HepG2 (cell line): ENCODE results near the gene GGTLC2. TPM values are rescaled to one million over a fixed set of nuclear protein-coding genes. Genes with fewer than 3 reads are reported as not detected.
"Not testable (repeated sequence)": the region's sequence is repeated elsewhere in the genome, so short reads cannot be mapped to it uniquely, and the experiment has no call there.

Source experiments
- ATAC-seq: fragments of 200-7000 bp; cut with Tn5 transposase; 3 replicates; pipeline ENCODE4 v1.9.1; 2020; ENCODE audit warnings: mild to moderate bottlenecking, moderate library complexity
- Bru-seq: library from RNA; stranded (reverse); fragments of 400-500 nt; gene quantifications from one replicate; lab custom pipeline; 2021; lab: Mats Ljungman, UMichigan
- BruChase-seq, 2 experiments: library from RNA; stranded (reverse); fragments of 400-500 nt; gene quantifications; one replicate each; lab custom pipeline; 2021; lab: Mats Ljungman, UMichigan
- BruUV-seq: library from RNA; stranded (reverse); fragments of 400-500 nt; replicated peaks from 2 replicates; lab custom pipeline; 2021; lab: Mats Ljungman, UMichigan
- CTCF ChIA-PET: fragments of 300-600 bp; formaldehyde crosslinking; extraction: SDS; loops from one replicate; lab custom pipeline; 2021; ENCODE audit warnings: low total read pairs, inconsistent platforms, low intra/inter-chr PET ratio; lab: Yijun Ruan, JAX
- POLR2A ChIA-PET: fragments of 350-600 bp; sonication (Branson Sonifier 250); formaldehyde crosslinking; loops from one replicate; lab custom pipeline; 2020; ENCODE audit warnings: antibody characterized with exemption, inconsistent platforms; lab: Yijun Ruan, JAX
- DNase-seq: peaks from one replicate; pipeline ENCODE4 v3.0.0-alpha.2; 2015; ENCODE audit warnings: low spot score
- FAIRE-seq: peaks from 3 replicates; lab custom pipeline; 2011; peaks lifted over from hg19 to GRCh38; lab: Jason Lieb, UNC
- H2AFZ ChIP-seq: one replicate; pipeline ENCODE4 v1.6.1; 2011; ENCODE audit warnings: low read length, inconsistent platforms
- H3K27ac ChIP-seq: fragments of 300-600 bp; 3 replicates; pipeline ENCODE4 v1.8.0; 2011; ENCODE audit warnings: mixed run types, mild to moderate bottlenecking, mixed read lengths, low read length, inconsistent platforms; ENCODE audit not compliant: insufficient read depth; ENCODE audit errors: extremely low read length
- H3K27me3 ChIP-seq, 2 experiments: fragments of 200-600 bp in 1 of 2; 2 replicates in 1 of 2; 3 replicates in 1 of 2; pipeline versions ENCODE4 v1.6.0 to v1.8.0; 2011; ENCODE audit warnings: low read length in 2 of 2, mild to moderate bottlenecking in 2 of 2, moderate library complexity in 2 of 2, inconsistent platforms in 1 of 2; ENCODE audit not compliant: insufficient read depth in 2 of 2, control insufficient read depth in 1 of 2
- H3K36me3 ChIP-seq, 2 experiments: fragments of 200-600 bp in 1 of 2; replicated peaks in 1 of 2; 2 replicates in 1 of 2; 3 replicates in 1 of 2; pipeline versions ENCODE4 v1.5.1 to v1.8.0; 2011; ENCODE audit warnings: low read length in 2 of 2, inconsistent platforms in 1 of 2; ENCODE audit not compliant: insufficient read depth in 2 of 2, control insufficient read depth in 1 of 2
- H3K4me1 ChIP-seq: 2 replicates; pipeline ENCODE4 v1.5.1; 2012; ENCODE audit warnings: low read length, inconsistent platforms; ENCODE audit not compliant: insufficient read depth
- H3K4me2 ChIP-seq: 2 replicates; pipeline ENCODE4 v1.6.0; 2011; ENCODE audit warnings: low read depth, low read length, inconsistent platforms
- H3K4me3 ChIP-seq, 3 experiments: fragments of 200-600 bp in 1 of 3; sonication (generic), shearing (Covaris generic) in 1 of 3; replicated peaks in 1 of 3; 2 replicates each; pipeline ENCODE4 v1.5.1; 2011 to 2016; ENCODE audit warnings: low read length in 3 of 3, inconsistent platforms in 2 of 3, low read depth in 2 of 3, mild to moderate bottlenecking in 2 of 3, control low read depth in 1 of 3, mixed read lengths in 1 of 3; ENCODE audit not compliant: insufficient read depth in 1 of 3
- H3K79me2 ChIP-seq: one replicate; pipeline ENCODE4 v1.6.1; 2011; ENCODE audit warnings: low read length, inconsistent platforms; ENCODE audit not compliant: insufficient read depth
- H3K9ac ChIP-seq: 2 replicates; pipeline ENCODE4 v1.6.0; 2011; ENCODE audit warnings: mild to moderate bottlenecking, low read depth, low read length, inconsistent platforms; ENCODE audit not compliant: insufficient read depth
- H3K9me3 ChIP-seq: 2 replicates; pipeline ENCODE4 v1.5.1; 2012; ENCODE audit warnings: mild to moderate bottlenecking, low read length
- H4K20me1 ChIP-seq: 2 replicates; pipeline ENCODE4 v1.6.0; 2011; ENCODE audit warnings: inconsistent platforms, mild to moderate bottlenecking, low read length, moderate library complexity; ENCODE audit not compliant: insufficient read depth
- IKZF1 ChIP-seq: fragments of 450-650 bp; IDR thresholded peaks from 2 replicates; pipeline ENCODE4 v1.7.1; 2016
- JARID2 ChIP-seq: sonication (generic); formaldehyde crosslinking; IDR thresholded peaks from 2 replicates; pipeline ENCODE4 v1.8.1; 2023; ENCODE audit warnings: missing genetic modification reagents, inconsistent platforms; ENCODE audit not compliant: insufficient replicate concordance
- MNT ChIP-seq: fragments of 450-650 bp; IDR thresholded peaks from 2 replicates; pipeline ENCODE4 v1.6.1; 2016
- POLR2AphosphoS2 ChIP-seq: IDR thresholded peaks from 2 replicates; pipeline ENCODE4 v1.6.1; 2011; ENCODE audit warnings: low read depth, low read length, improper control_type of control experiment
- TAF1 ChIP-seq: sonication (generic); formaldehyde crosslinking; IDR thresholded peaks from 2 replicates; pipeline ENCODE4 v1.4.0; 2020; ENCODE audit warnings: missing genetic modification reagents
- THYN1 ChIP-seq: sonication (generic); formaldehyde crosslinking; IDR thresholded peaks from 2 replicates; pipeline ENCODE4 v1.8.1; 2023; ENCODE audit warnings: low read depth, mild to moderate bottlenecking, moderate library complexity, missing genetic modification reagents, borderline replicate concordance
- ZFP36L1 ChIP-seq: sonication (generic); formaldehyde crosslinking; IDR thresholded peaks from 2 replicates; pipeline ENCODE4 v1.8.0; 2022; ENCODE audit warnings: mild to moderate bottlenecking, missing genetic modification reagents, moderate library complexity
- ZFP82 ChIP-seq: sonication (generic); formaldehyde crosslinking; IDR thresholded peaks from 2 replicates; pipeline ENCODE4 v1.5.1; 2020; ENCODE audit warnings: mild to moderate bottlenecking, missing genetic modification reagents, borderline replicate concordance
- WGBS: methylation state at CpG from one replicate; pipeline ENCODE4 v1.1.6; 2017; ENCODE audit warnings: low lambda C conversion rate; 5-methylcytosine and 5-hydroxymethylcytosine counted together
- in situ Hi-C: cut with HindIII; loops from 2 replicates; pipeline ENCODE4 v1.10.0; 2017; ENCODE audit warnings: low pct_unique_long_range_greater_than_20kb; ENCODE audit not compliant: extremely low pct_ligation_motif_present
- intact Hi-C: fragments of 100-400 bp; cut with micrococcal nuclease; formaldehyde crosslinking; loops from one replicate; pipeline ENCODE4 v1.10.0; 2022; ENCODE audit not compliant: unreplicated experiment
- long read RNA-seq, 2 experiments: library from RNA in 1 of 2; library from polyadenylated mRNA in 1 of 2; stranded (forward) in 1 of 2; unstranded in 1 of 2; transcript quantifications; one replicate each; pipeline ENCODE4 v2.0.0, GENCODE V29; 2019 to 2022
- polyA minus RNA-seq, 3 experiments: library from RNA; depleted of rRNA, polyadenylated mRNA; stranded (reverse); fragments of >200 nt; gene quantifications; 2 replicates each; pipeline ENCODE4 v1.2.3, GENCODE V29; 2011; ENCODE audit warnings: low replicate concordance in 1 of 3
- polyA plus RNA-seq, 8 experiments: library from polyadenylated mRNA; depleted of rRNA in 3 of 8; stranded (reverse) in 7 of 8; unstranded in 1 of 8; fragments of >200 nt; fragmentation: Illumina TruSeq in 4 of 8; extraction: Trizol in 4 of 8; gene quantifications; 2 replicates each; pipeline versions ENCODE4 v1.2.1 to v1.2.3, GENCODE V29; 2011 to 2016; ENCODE audit warnings: low read depth in 4 of 8, missing spikeins in 1 of 8, mixed read lengths in 1 of 8; ENCODE audit not compliant: insufficient read depth in 1 of 8
- total RNA-seq, 5 experiments: library from RNA; depleted of rRNA; stranded (reverse); fragments of >200 nt; fragmentation: Illumina TruSeq; extraction: Trizol; gene quantifications; 2 replicates each; pipeline ENCODE4 v1.2.3, GENCODE V29; 2016; ENCODE audit warnings: low read depth in 1 of 5

Gene GGTLC2
- total RNA-seq (2016; rRNA removed; fragmentation: Illumina TruSeq; extraction: Trizol) (not detected in 2 replicates), polyA plus RNA-seq (2011; rRNA removed) (not detected in 2 replicates), polyA minus RNA-seq (2011; rRNA and poly(A)+ RNA removed; ENCODE audit: low replicate concordance) (not detected in 2 replicates), Bru-seq, nascent RNA (percentile 26 among the genes with signal in this experiment), BruChase-seq, experiment 1, labeled RNA remaining after a 6-hour chase (percentile 16 among the genes with signal in this experiment), BruChase-seq, experiment 2, labeled RNA remaining after a 2-hour chase (not detected)
- total RNA-seq (2016; cell fraction: cytosol; rRNA removed; fragmentation: Illumina TruSeq; extraction: Trizol; ENCODE audit: low read depth) = not detected in 2 replicates
- total RNA-seq (2016; cell fraction: insoluble cytoplasmic fraction; rRNA removed; fragmentation: Illumina TruSeq; extraction: Trizol) = not detected in 2 replicates
- total RNA-seq (2016; cell fraction: membrane; rRNA removed; fragmentation: Illumina TruSeq; extraction: Trizol) = not detected in 2 replicates
- total RNA-seq (2016; cell fraction: nucleus; rRNA removed; fragmentation: Illumina TruSeq; extraction: Trizol) = not detected in 2 replicates
- 0.06 and 0.07 TPM in 2 replicates for polyA plus RNA-seq (2011; cell fraction: cytosol; rRNA removed)
- polyA plus RNA-seq (2011; cell fraction: nucleus; rRNA removed) = 0.43 TPM in 1 of 2 replicates, not detected in the other
- polyA plus RNA-seq (2012) = not detected in 2 replicates
- polyA plus RNA-seq (2016; cell fraction: cytosol; fragmentation: Illumina TruSeq; extraction: Trizol; ENCODE audit: low read depth) = not detected in 2 replicates
- polyA plus RNA-seq (2016; cell fraction: insoluble cytoplasmic fraction; fragmentation: Illumina TruSeq; extraction: Trizol; ENCODE audit: low read depth) = not detected in 2 replicates
- polyA plus RNA-seq (2016; cell fraction: membrane; fragmentation: Illumina TruSeq; extraction: Trizol; ENCODE audit: low read depth) = not detected in 2 replicates
- polyA plus RNA-seq (2016; cell fraction: nucleus; fragmentation: Illumina TruSeq; extraction: Trizol; ENCODE audit: insufficient read depth, low read depth) = not detected in 2 replicates
- polyA minus RNA-seq (2011; cell fraction: cytosol; rRNA and poly(A)+ RNA removed) = not detected in 2 replicates
- polyA minus RNA-seq (2011; cell fraction: nucleus; rRNA and poly(A)+ RNA removed) = not detected in 2 replicates
- long read RNA-seq, experiment 1 = 0 reads
- long read RNA-seq, experiment 2 = 0 reads

GRCh38 chr22:22644314-22644713 lies at the start of gene GGTLC2:
Gene GGTLC2 (plus strand): TSS chr22:22644614. CDS start chr22:22646346, 1,732 bp downstream.
- in situ Hi-C loops, H3K9ac ChIP-seq, H3K36me3 ChIP-seq, FAIRE-seq, H3K9me3 ChIP-seq, CTCF ChIA-PET, H3K27me3 ChIP-seq, H3K4me3 ChIP-seq, intact Hi-C loops, ATAC-seq, H3K27ac ChIP-seq, H3K4me2 ChIP-seq, DNase-seq, H3K79me2 ChIP-seq, BruUV-seq, H4K20me1 ChIP-seq, H2AFZ ChIP-seq, POLR2A ChIA-PET, H3K4me1 ChIP-seq: not testable (repeated sequence)
- no CpG with 5 or more reads among the region's 30 CpGs for WGBS

GRCh38 chr22:22595001-22595835 lies 49.2 kb upstream of the GGTLC2 start:
- ChIA-PET CTCF (no interaction called here), POLR2A (no interaction called here)
- no peak overlapping the region for H3K4me2 ChIP-seq
- no peaks in the 10 kb centered on the region for H3K36me3 ChIP-seq
- in situ Hi-C loops (no loop called here), intact Hi-C loops (no loop called here)
- peaks cover 4 to 20% of the 10 kb centered on the region in 2 experiments; a peak in 2 of 5 replicates for H3K27me3 ChIP-seq
- DNase-seq = no peak
- no peaks in the 10 kb centered on the region for H4K20me1 ChIP-seq
- 2% methylated on average over 5 of the region's 5 CpGs for WGBS
- no peaks in the 10 kb centered on the region for H3K9me3 ChIP-seq
- no peak for TF ChIP-seq ZFP82
- TF ChIP-seq IKZF1 = no peak
- no peak for TF ChIP-seq MNT
- no peak for TF ChIP-seq JARID2
- TF ChIP-seq POLR2AphosphoS2 = no peak
- no peak for TF ChIP-seq TAF1 (CRISPR knock-in tag)
- TF ChIP-seq ZFP36L1 = no peak
- TF ChIP-seq THYN1 (CRISPR knock-in tag) = no peak
- H3K27ac ChIP-seq = no peak overlapping the region
- H3K4me1 ChIP-seq = no peaks in the 10 kb centered on the region
- H3K79me2 ChIP-seq = no peaks in the 10 kb centered on the region
- H3K9ac ChIP-seq = no peak overlapping the region
- H3K4me3 ChIP-seq = no peak overlapping the region
- no peak for ATAC-seq
- no peak for FAIRE-seq
- no peak overlapping the region for H2AFZ ChIP-seq
- BruUV-seq = no TSS peak
